ENCODE measurements around the gene MYO1D. TPM values are rescaled to one million over a fixed set of nuclear protein-coding genes. Genes with fewer than 3 reads are reported as not detected.

Gene MYO1D
- total RNA-seq, 1 donor from 2014 or later, result 27.7 TPM

- no peaks in the 10 kb centered on the region for H3K36me3 Mint-ChIP-seq (ENCODE audit: low read depth)
- no peak for TF ChIP-seq CTCF (IDR thresholded peaks at IDR 0.05)
- peak overlapping the region; percentile 92 for H3K27ac Mint-ChIP-seq
- no peaks in the 10 kb centered on the region for H3K27me3 Mint-ChIP-seq
- ATAC-seq (ENCODE audit: low read depth) (no peak), DNase-seq (no peak)
- no peaks in the 10 kb centered on the region for H3K9me3 Mint-ChIP-seq
- POLR2A ChIA-PET, result interaction anchor here (0.9 to 4.0 kb wide), 11 partner anchors 8 to 19 kb away, joined by 3 to 23 read pairs (median 5); partner anchors contain the start of gene CDK5R1
- peaks cover 59% of the 10 kb centered on the region for H3K4me1 Mint-ChIP-seq
- intact Hi-C loops (cut with micrococcal nuclease), result loop anchor here (5.0 kb wide), 1 partner anchor 53 kb away; no protein-coding TSS in a partner anchor
- H3K4me3 Mint-ChIP-seq, result peak overlapping the region; percentile 68
- CTCF ChIA-PET, result interaction anchor here (1.0 kb wide), 1 partner anchor 17 kb away, joined by 4 read pairs; no protein-coding TSS in a partner anchor
Measured at GRCh38 chr17:32504166-32504990, 372.5 kb downstream of the MYO1D start.

GRCh38 chr17:32503251-32504165 lies 373.4 kb downstream of the MYO1D start:
- intact Hi-C loops (cut with micrococcal nuclease), result loop anchor here (1.0 to 5.0 kb wide), 5 partner anchors 11 to 54 kb away; partner anchors contain the start of gene CDK5R1
- no peaks in the 10 kb centered on the region for H3K36me3 Mint-ChIP-seq (ENCODE audit: low read depth)
- H3K27ac Mint-ChIP-seq, result peak overlapping the region; percentile 92
- H3K4me3 Mint-ChIP-seq, result peak overlapping the region; percentile 68
- H3K4me1 Mint-ChIP-seq, result peaks cover 53% of the 10 kb centered on the region
- TF ChIP-seq CTCF (IDR thresholded peaks at IDR 0.05), result no peak
- CTCF ChIA-PET, result interaction anchor here (1.0 kb wide), 1 partner anchor 16 kb away, joined by 4 read pairs; no protein-coding TSS in a partner anchor
- POLR2A ChIA-PET, result interaction anchor here (0.9 to 4.0 kb wide), 10 partner anchors 8 to 20 kb away, joined by 3 to 23 read pairs (median 4); partner anchors contain the start of gene CDK5R1
- H3K27me3 Mint-ChIP-seq, result no peaks in the 10 kb centered on the region
- no peaks in the 10 kb centered on the region for H3K9me3 Mint-ChIP-seq
- peak; percentile 89 for ATAC-seq (ENCODE audit: low read depth)
- DNase-seq, result no peak

DNA sequence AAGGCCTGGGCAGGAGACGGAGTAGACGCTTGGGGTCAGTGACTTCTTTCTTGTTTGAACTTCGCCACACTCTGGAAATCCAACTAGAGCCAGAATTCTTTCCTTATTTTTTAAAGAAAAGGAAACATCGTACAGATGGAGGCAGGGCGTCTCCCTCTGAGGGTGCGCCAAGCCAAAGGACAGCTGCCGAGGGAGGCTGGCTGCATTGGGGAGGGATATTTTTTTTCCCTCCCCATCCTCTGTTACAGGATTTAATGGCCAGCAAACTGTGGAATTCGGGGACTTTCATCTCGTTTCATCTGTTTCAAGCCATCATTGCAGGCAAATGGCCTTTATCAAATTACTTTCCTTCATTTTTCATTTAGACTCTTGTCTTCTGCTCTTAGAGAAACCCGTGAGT lies 374.2 kb downstream of the MYO1D start:
- DNase-seq, result no peak
- H3K4me3 Mint-ChIP-seq, result no peak overlapping the region

DNA sequence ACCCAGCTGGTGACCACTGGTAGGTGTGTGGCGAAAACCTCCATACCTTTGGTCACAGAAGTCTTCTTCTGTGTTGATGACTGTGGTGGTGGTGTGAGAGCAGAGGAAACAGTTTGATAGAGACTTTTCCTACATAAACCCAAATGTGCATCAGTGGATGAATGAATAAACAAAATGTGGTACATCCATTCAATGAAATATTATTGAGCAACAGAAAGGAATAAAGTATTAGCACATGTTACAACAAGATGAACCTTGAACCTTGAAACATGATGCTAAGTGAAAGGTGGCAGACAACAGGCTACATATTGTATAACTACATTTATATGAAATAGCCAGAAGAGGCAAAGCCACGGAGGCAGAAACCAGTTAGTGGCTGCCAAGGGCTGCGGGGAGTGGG lies 374.9 kb downstream of the MYO1D start:
- no peak for DNase-seq
- TF ChIP-seq CTCF (IDR thresholded peaks at IDR 0.05), result no peak
- ATAC-seq (ENCODE audit: low read depth), result no peak
- H3K27ac Mint-ChIP-seq, result peak overlapping the region; percentile 92
- H3K4me1 Mint-ChIP-seq, result peaks cover 50% of the 10 kb centered on the region
- POLR2A ChIA-PET, result interaction anchor here (1.2 to 4.0 kb wide), 3 partner anchors 11 to 21 kb away, joined by 4 to 23 read pairs (median 8); no protein-coding TSS in a partner anchor
- no peaks in the 10 kb centered on the region for H3K9me3 Mint-ChIP-seq
- H3K4me3 Mint-ChIP-seq, result no peak overlapping the region
- CTCF ChIA-PET, result no interaction called here
- H3K36me3 Mint-ChIP-seq (ENCODE audit: low read depth), result no peaks in the 10 kb centered on the region
- intact Hi-C loops (cut with micrococcal nuclease), result loop anchor here (5.0 kb wide), 1 partner anchor 55 kb away; no protein-coding TSS in a partner anchor
- H3K27me3 Mint-ChIP-seq, result no peaks in the 10 kb centered on the region

More for the DNA sequence above, 374.2 kb downstream of the MYO1D start:
- peak overlapping the region; percentile 92 for H3K27ac Mint-ChIP-seq
- TF ChIP-seq CTCF (IDR thresholded peaks at IDR 0.05), result no peak
- H3K27me3 Mint-ChIP-seq, result no peaks in the 10 kb centered on the region
- ATAC-seq (ENCODE audit: low read depth), result no peak
- intact Hi-C loops (cut with micrococcal nuclease), result loop anchor here (1.0 to 5.0 kb wide), 5 partner anchors 10 to 55 kb away; partner anchors contain the start of gene CDK5R1
- H3K4me1 Mint-ChIP-seq, result peaks cover 50% of the 10 kb centered on the region
- CTCF ChIA-PET, result no interaction called here
- H3K9me3 Mint-ChIP-seq, result no peaks in the 10 kb centered on the region
- no peaks in the 10 kb centered on the region for H3K36me3 Mint-ChIP-seq (ENCODE audit: low read depth)
- POLR2A ChIA-PET, result interaction anchor here (1.9 to 4.0 kb wide), 4 partner anchors 11 to 21 kb away, joined by 4 to 23 read pairs (median 11); partner anchors contain the start of gene CDK5R1

All from activated B cell treated with CpG ODN at 0.5 μM for 24 hours (primary cell).